Fibroblast of skin of scalp (primary cell): ENCODE results near the gene CLEC20A.

Source experiments
- DNase-seq: peaks from one replicate; pipeline ENCODE4 v3.0.0-alpha.2; 2013

CLEC20A gene

GRCh38 chr1:178467837-178468236, 28.9 kb downstream of the CLEC20A start:
- DNase-seq = no peak

GRCh38 chr1:178465011-178465410, 31.8 kb downstream of the CLEC20A start:
- peak; percentile 62 for DNase-seq

- DNase-seq = no peak
These were observed 32.2 kb downstream of the CLEC20A start for GRCh38 chr1:178464566-178464965.

- no peak for DNase-seq
These were observed 32.6 kb downstream of the CLEC20A start for GRCh38 chr1:178464141-178464540.

- no peak for DNase-seq
These were observed 35.1 kb downstream of the CLEC20A start for GRCh38 chr1:178461701-178462100.

GRCh38 chr1:178461104-178461503, 35.7 kb downstream of the CLEC20A start:
- DNase-seq = no peak

GRCh38 chr1:178458203-178458602, 38.6 kb downstream of the CLEC20A start:
- no peak for DNase-seq

- DNase-seq = no peak
These were observed 39.1 kb downstream of the CLEC20A start for GRCh38 chr1:178457651-178458050.

- no peak for DNase-seq
These were observed 40.3 kb downstream of the CLEC20A start for GRCh38 chr1:178456472-178456871.

- DNase-seq = no peak
These were observed 44.8 kb downstream of the CLEC20A start for GRCh38 chr1:178452013-178452412.

GRCh38 chr1:178451529-178451928, 45.2 kb downstream of the CLEC20A start:
- peak; percentile 56 for DNase-seq

GRCh38 chr1:178450871-178451270, 45.9 kb downstream of the CLEC20A start:
- DNase-seq = no peak

GRCh38 chr1:178442925-178443324, 53.8 kb downstream of the CLEC20A start:
- DNase-seq = no peak

GRCh38 chr1:178438432-178438831, 58.3 kb downstream of the CLEC20A start:
- peak; percentile 18 for DNase-seq

- DNase-seq = no peak
These were observed 59.9 kb downstream of the CLEC20A start for GRCh38 chr1:178436899-178437298.

- DNase-seq = no peak
These were observed 61.8 kb downstream of the CLEC20A start for GRCh38 chr1:178434899-178435435.

- peak; percentile 4 for DNase-seq
These were observed 62.4 kb downstream of the CLEC20A start for GRCh38 chr1:178434360-178434759.
